ENCODE data around the gene FABP7. TPM values are rescaled to one million over a fixed set of nuclear protein-coding genes. Genes with fewer than 3 reads are reported as not detected.

FABP7 gene
- total RNA-seq, 1 donor from 2014 or later: 256 TPM

DNA sequence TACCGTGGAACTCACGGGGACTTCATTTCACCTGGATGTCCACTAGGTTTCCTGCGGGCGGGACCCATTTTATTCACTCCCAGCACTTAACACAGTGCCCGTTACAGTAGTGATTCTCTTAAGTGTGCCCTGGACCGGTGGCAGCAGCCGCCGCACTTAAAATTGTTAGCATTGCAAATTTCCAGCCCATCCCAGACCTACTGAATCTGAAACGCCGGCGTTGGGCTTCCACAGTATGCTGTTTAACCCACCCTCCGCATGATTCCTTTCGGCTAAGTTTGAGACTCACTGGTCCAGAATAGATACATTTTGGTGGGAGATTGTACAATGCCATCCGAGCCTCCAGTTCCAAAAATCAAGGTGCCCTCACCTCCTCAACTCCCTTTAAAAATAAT, 10.5 kb downstream of the FABP7 start:
- TF ChIP-seq, protein P1, sequence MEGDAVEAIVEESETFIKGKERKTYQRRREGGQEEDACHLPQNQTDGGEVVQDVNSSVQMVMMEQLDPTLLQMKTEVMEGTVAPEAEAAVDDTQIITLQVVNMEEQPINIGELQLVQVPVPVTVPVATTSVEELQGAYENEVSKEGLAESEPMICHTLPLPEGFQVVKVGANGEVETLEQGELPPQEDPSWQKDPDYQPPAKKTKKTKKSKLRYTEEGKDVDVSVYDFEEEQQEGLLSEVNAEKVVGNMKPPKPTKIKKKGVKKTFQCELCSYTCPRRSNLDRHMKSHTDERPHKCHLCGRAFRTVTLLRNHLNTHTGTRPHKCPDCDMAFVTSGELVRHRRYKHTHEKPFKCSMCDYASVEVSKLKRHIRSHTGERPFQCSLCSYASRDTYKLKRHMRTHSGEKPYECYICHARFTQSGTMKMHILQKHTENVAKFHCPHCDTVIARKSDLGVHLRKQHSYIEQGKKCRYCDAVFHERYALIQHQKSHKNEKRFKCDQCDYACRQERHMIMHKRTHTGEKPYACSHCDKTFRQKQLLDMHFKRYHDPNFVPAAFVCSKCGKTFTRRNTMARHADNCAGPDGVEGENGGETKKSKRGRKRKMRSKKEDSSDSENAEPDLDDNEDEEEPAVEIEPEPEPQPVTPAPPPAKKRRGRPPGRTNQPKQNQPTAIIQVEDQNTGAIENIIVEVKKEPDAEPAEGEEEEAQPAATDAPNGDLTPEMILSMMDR (conservative IDR thresholded peaks at IDR 0.05): no peak
- Mint-ChIP-seq H3K9me3 (no peaks in the 10 kb centered on the region), H3K4me3 (peak overlapping the region; percentile 96), H3K27me3 (ENCODE audit: low read depth) (peaks cover 3% of the 10 kb centered on the region), H3K27ac (ENCODE audit: unreplicated experiment) (peak overlapping the region; percentile 91), H3K4me1 (peaks cover 37% of the 10 kb centered on the region), H3K36me3 (ENCODE audit: low read depth) (peaks cover 2% of the 10 kb centered on the region)
- DNase-seq (ENCODE audit: low read depth, low spot score): no peak

DNA sequence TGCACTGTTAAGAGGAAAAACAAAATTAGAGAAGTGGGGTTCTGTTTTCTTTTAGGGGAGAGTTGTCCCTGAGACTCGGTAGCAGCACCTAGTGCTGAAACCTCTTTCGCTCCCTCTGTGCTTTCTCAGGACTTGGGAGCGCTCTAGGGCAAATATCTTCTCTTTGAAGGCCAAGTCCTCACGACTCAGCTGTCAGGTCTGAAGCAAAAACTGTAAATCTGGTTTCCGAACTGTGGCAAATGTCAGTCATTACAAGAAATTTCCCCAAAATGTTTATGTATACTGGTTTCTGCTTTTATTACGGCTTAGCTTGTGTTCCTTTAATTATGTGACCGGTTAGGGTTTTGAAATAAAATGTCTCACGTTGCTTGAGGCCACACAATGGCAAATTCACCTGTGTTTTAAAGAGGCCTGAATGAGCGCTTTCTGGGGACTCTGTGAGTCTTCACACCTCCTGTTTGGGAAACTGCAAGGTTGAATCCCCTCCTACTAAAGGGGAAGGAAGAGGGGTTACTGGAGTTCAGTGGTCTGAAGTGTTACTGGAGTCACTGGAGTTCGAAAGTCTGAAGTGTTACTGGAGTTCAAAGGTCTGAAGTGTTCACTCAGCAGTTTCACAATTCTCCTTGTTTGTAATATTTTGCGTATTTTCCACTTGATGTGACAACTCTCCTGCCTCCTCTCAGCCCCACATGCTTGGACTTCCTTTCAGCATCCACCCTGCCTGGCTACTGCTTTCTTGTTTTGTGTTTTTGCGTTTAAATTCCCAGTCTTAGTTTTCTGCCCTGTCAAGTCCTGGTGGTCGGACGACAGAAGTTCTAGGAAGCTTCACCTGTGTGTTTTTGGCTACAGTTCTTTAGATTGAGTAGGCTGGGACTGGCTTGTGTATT, 11.2 kb downstream of the FABP7 start:
- TF ChIP-seq, protein P1 (conservative IDR thresholded peaks at IDR 0.05): no peak
- no peak for DNase-seq (ENCODE audit: low read depth, low spot score)
- peaks cover 2% of the 10 kb centered on the region for H3K36me3 Mint-ChIP-seq (ENCODE audit: low read depth)
- H3K4me3 Mint-ChIP-seq: peak overlapping the region; percentile 96
- H3K9me3 Mint-ChIP-seq: no peaks in the 10 kb centered on the region
- peak overlapping the region; percentile 76 for H3K27ac Mint-ChIP-seq (ENCODE audit: unreplicated experiment)
- H3K27me3 Mint-ChIP-seq (ENCODE audit: low read depth): peaks cover 3% of the 10 kb centered on the region
- H3K4me1 Mint-ChIP-seq: peaks cover 36% of the 10 kb centered on the region

DNA sequence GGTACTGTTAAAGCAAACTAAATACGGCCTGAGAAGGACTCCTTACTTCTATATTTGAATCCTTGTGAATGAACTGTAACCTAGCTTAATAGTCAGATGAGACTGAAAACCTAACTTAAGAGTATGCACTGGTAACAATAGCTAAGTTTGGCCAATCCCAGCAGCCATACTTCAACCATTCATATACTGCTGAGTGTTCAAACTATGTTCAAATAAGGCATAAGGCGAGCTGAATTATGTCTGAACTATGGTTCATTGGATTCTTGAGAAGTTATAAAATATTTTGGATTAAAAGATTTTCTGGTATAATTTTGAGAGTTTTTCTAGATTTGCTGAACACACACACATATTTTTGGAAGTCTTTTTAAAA, 11.8 kb downstream of the FABP7 start:
- H3K4me3 Mint-ChIP-seq: peak overlapping the region; percentile 96

DNA sequence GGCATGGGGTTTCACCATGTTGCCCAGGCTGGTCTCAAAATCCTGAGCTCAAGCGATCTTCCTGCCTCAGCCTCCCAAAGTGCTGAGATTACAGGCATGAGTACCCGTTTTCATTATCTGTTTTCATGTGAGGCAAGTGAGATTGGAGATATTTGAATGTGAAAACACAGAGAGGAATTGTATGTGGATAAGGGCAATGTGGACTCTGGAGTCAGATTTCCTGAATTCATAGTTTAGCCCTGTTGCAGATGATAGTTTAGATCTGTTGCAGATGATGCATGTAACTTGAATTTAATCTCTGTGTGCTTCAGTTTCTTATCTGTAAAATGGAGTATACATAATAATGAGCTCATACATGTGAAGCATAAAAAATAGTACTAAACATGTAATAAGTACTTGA, 13.2 kb downstream of the FABP7 start:
- Mint-ChIP-seq H3K27ac (ENCODE audit: unreplicated experiment) (no peak overlapping the region), H3K4me3 (peak overlapping the region; percentile 56)

More for the DNA sequence above, 11.8 kb downstream of the FABP7 start:
- Mint-ChIP-seq H3K9me3 (no peaks in the 10 kb centered on the region), H3K36me3 (ENCODE audit: low read depth) (peaks cover 2% of the 10 kb centered on the region), H3K27me3 (ENCODE audit: low read depth) (peaks cover 3% of the 10 kb centered on the region), H3K27ac (ENCODE audit: unreplicated experiment) (peak overlapping the region; percentile 76), H3K4me1 (peaks cover 29% of the 10 kb centered on the region)
- TF ChIP-seq, protein P1 (conservative IDR thresholded peaks at IDR 0.05): no peak
- no peak for DNase-seq (ENCODE audit: low read depth, low spot score)

DNA sequence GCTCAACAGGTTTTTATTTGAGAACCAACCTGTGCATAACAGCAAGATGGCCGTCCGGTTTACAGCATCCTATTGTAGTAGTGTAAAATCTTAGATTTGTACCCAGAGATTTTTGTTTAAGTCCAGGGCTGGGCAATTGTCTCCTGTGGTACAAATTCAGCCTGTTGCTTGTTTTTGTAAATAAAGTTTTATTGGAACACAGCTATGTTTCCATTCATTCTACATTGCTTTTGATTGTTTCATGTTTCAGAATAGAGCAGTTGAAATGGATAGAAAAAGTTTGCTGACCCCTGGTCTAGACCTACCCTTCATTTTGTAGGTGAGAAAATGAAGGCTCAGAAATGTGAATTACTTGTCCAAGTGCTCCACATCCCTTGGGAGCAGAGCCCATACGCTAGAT, 18.0 kb downstream of the FABP7 start:
- H3K27ac Mint-ChIP-seq (ENCODE audit: unreplicated experiment): no peak overlapping the region
- H3K4me3 Mint-ChIP-seq: no peak overlapping the region
- no peaks in the 10 kb centered on the region for H3K27me3 Mint-ChIP-seq (ENCODE audit: low read depth)
- peaks cover 4% of the 10 kb centered on the region for H3K4me1 Mint-ChIP-seq
- TF ChIP-seq, protein P1 (conservative IDR thresholded peaks at IDR 0.05): no peak
- peaks cover 5% of the 10 kb centered on the region for H3K36me3 Mint-ChIP-seq (ENCODE audit: low read depth)
- H3K9me3 Mint-ChIP-seq: no peaks in the 10 kb centered on the region
- DNase-seq (ENCODE audit: low read depth, low spot score): no peak

More for the DNA sequence above, 13.2 kb downstream of the FABP7 start:
- peaks cover 3% of the 10 kb centered on the region for H3K27me3 Mint-ChIP-seq (ENCODE audit: low read depth)
- no peak for DNase-seq (ENCODE audit: low read depth, low spot score)
- peaks cover 2% of the 10 kb centered on the region for H3K36me3 Mint-ChIP-seq (ENCODE audit: low read depth)
- H3K4me1 Mint-ChIP-seq: peaks cover 23% of the 10 kb centered on the region
- H3K9me3 Mint-ChIP-seq: no peaks in the 10 kb centered on the region
- TF ChIP-seq, protein P1 (conservative IDR thresholded peaks at IDR 0.05): no peak

Data from neural crest cell (in vitro differentiated cells).